ENCODE measurements around the gene BRAT1.

- TF ChIP-seq CTCF (IDR thresholded peaks at IDR 0.05) (no peak), ZBTB43 (CRISPR knock-in tag; IDR thresholded peaks at IDR 0.05) (no peak), USF1 (CRISPR knock-in tag; IDR thresholded peaks at IDR 0.05) (no peak), MXD4 (CRISPR knock-in tag; IDR thresholded peaks at IDR 0.05; ENCODE audit: borderline replicate concordance) (no peak), ELF4 (CRISPR knock-in tag; IDR thresholded peaks at IDR 0.05; ENCODE audit: low read depth) (no peak)
- TF ChIP-seq, protein P1, sequence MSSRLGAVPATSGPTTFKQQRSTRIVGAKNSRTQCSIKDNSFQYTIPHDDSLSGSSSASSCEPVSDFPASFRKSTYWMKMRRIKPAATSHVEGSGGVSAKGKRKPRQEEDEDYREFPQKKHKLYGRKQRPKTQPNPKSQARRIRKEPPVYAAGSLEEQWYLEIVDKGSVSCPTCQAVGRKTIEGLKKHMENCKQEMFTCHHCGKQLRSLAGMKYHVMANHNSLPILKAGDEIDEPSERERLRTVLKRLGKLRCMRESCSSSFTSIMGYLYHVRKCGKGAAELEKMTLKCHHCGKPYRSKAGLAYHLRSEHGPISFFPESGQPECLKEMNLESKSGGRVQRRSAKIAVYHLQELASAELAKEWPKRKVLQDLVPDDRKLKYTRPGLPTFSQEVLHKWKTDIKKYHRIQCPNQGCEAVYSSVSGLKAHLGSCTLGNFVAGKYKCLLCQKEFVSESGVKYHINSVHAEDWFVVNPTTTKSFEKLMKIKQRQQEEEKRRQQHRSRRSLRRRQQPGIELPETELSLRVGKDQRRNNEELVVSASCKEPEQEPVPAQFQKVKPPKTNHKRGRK (CRISPR knock-in tag; IDR thresholded peaks at IDR 0.05; ENCODE audit: borderline replicate concordance), result no peak
- TF ChIP-seq, protein P2, sequence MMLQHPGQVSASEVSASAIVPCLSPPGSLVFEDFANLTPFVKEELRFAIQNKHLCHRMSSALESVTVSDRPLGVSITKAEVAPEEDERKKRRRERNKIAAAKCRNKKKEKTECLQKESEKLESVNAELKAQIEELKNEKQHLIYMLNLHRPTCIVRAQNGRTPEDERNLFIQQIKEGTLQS (CRISPR knock-in tag; conservative IDR thresholded peaks at IDR 0.05), result no peak
Measured at GRCh38 chr7:2582006-2582735, 26.8 kb upstream of the BRAT1 start.

Data from WTC11 (cell line).